BLaER1 (cell line): ENCODE results near the gene INHA.
A peak's percentile ranks its signal among the peaks of the same experiment; 100 is the strongest.

Experiments
- H3K27ac ChIP-seq: shearing (Covaris generic); formaldehyde crosslinking; 2 replicates; pipeline ENCODE4 v1.8.1; 2022
- H3K27me3 ChIP-seq: shearing (Covaris generic); formaldehyde crosslinking; 2 replicates; pipeline ENCODE4 v1.8.1; 2022
- H3K36me3 ChIP-seq: shearing (Covaris generic); formaldehyde crosslinking; 2 replicates; pipeline ENCODE4 v1.8.1; 2022
- H3K4me1 ChIP-seq: shearing (Covaris generic); formaldehyde crosslinking; 2 replicates; pipeline ENCODE4 v1.8.1; 2022
- H3K4me2 ChIP-seq: shearing (Covaris generic); formaldehyde crosslinking; 2 replicates; pipeline ENCODE4 v1.8.1; 2022
- H3K4me3 ChIP-seq: shearing (Covaris generic); formaldehyde crosslinking; 2 replicates; pipeline ENCODE4 v1.8.1; 2022
- H3K9ac ChIP-seq: shearing (Covaris generic); formaldehyde crosslinking; 2 replicates; pipeline ENCODE4 v1.8.1; 2022
- H3K9me3 ChIP-seq: shearing (Covaris generic); formaldehyde crosslinking; 2 replicates; pipeline ENCODE4 v1.8.1; 2022
- H4K20me1 ChIP-seq: shearing (Covaris generic); formaldehyde crosslinking; 2 replicates; pipeline ENCODE4 v1.8.1; 2022
- Cebpa-rat ChIP-seq: shearing (Covaris generic); IDR thresholded peaks from 2 replicates; pipeline ENCODE4 v1.8.1; 2022

Gene INHA

GRCh38 chr2:219572237-219573001, at the start of gene INHA:
INHA (plus strand) TSS chr2:219572310; CDS start chr2:219572375, 65 bp downstream.
- peak within 1 kb of the TSS; percentile 88 for H3K9ac ChIP-seq
- H3K4me3 ChIP-seq = peak within 1 kb of the TSS; percentile 88
- peaks cover 33% of the 10 kb centered on the region for H3K4me1 ChIP-seq
- peak within 1 kb of the TSS; percentile 92 for H3K4me2 ChIP-seq
- H3K9me3 ChIP-seq = no peaks in the 10 kb centered on the region
- peak within 1 kb of the TSS; percentile 89 for H3K27ac ChIP-seq
- H4K20me1 ChIP-seq = peaks cover 32% of the 10 kb centered on the region
- peaks cover 8% of the 10 kb centered on the region for H3K36me3 ChIP-seq
- no peaks in the 10 kb centered on the region for H3K27me3 ChIP-seq
- no peak for TF ChIP-seq Cebpa-rat

GRCh38 chr2:219523031-219523671, 49.0 kb upstream of the INHA start:
- Histone ChIP-seq H3K4me1 (peaks cover 43% of the 10 kb centered on the region), H3K27me3 (peaks cover 73% of the 10 kb centered on the region), H4K20me1 (no peaks in the 10 kb centered on the region; the same call in 1 of the 2 replicates), H3K4me2 (peak overlapping the region; percentile 55), H3K4me3 (no peak overlapping the region), H3K9me3 (no peaks in the 10 kb centered on the region), H3K9ac (no peak overlapping the region), H3K27ac (no peak overlapping the region), H3K36me3 (no peaks in the 10 kb centered on the region)
- no peak for TF ChIP-seq Cebpa-rat

- no peaks in the 10 kb centered on the region for H3K36me3 ChIP-seq
- no peak overlapping the region for H3K9ac ChIP-seq
- H3K4me1 ChIP-seq = peaks cover 39% of the 10 kb centered on the region
- H3K4me3 ChIP-seq = no peak overlapping the region
- no peak overlapping the region for H3K27ac ChIP-seq
- no peak for TF ChIP-seq Cebpa-rat
- H3K27me3 ChIP-seq = peaks cover 89% of the 10 kb centered on the region
- H4K20me1 ChIP-seq = no peaks in the 10 kb centered on the region; the same call in 1 of the 2 replicates
- no peak overlapping the region for H3K4me2 ChIP-seq
- H3K9me3 ChIP-seq = no peaks in the 10 kb centered on the region
These were observed 47.3 kb upstream of the INHA start for GRCh38 chr2:219524817-219525216.

- Histone ChIP-seq H3K9ac (no peak overlapping the region), H3K27ac (no peak overlapping the region), H3K36me3 (no peaks in the 10 kb centered on the region), H4K20me1 (no peaks in the 10 kb centered on the region; the same call in 1 of the 2 replicates), H3K4me3 (no peak overlapping the region), H3K27me3 (peaks cover 91% of the 10 kb centered on the region), H3K9me3 (no peaks in the 10 kb centered on the region), H3K4me1 (peaks cover 38% of the 10 kb centered on the region), H3K4me2 (no peak overlapping the region)
- no peak for TF ChIP-seq Cebpa-rat
These were observed 46.4 kb upstream of the INHA start for GRCh38 chr2:219525533-219526232.

GRCh38 chr2:219526320-219527075, 45.6 kb upstream of the INHA start:
- no peak overlapping the region for H3K27ac ChIP-seq
- H3K4me3 ChIP-seq = no peak overlapping the region
- H3K4me1 ChIP-seq = peaks cover 30% of the 10 kb centered on the region
- H3K9ac ChIP-seq = no peak overlapping the region
- H3K36me3 ChIP-seq = no peaks in the 10 kb centered on the region
- H4K20me1 ChIP-seq = no peaks in the 10 kb centered on the region; the same call in 1 of the 2 replicates
- no peak overlapping the region for H3K4me2 ChIP-seq
- no peak for TF ChIP-seq Cebpa-rat
- H3K27me3 ChIP-seq = peaks cover 85% of the 10 kb centered on the region
- H3K9me3 ChIP-seq = no peaks in the 10 kb centered on the region

GRCh38 chr2:219527076-219527394, 45.1 kb upstream of the INHA start:
- Histone ChIP-seq H3K27ac (no peak overlapping the region), H3K4me1 (peaks cover 25% of the 10 kb centered on the region), H4K20me1 (no peaks in the 10 kb centered on the region), H3K4me3 (no peak overlapping the region), H3K36me3 (no peaks in the 10 kb centered on the region), H3K4me2 (no peak overlapping the region), H3K27me3 (peaks cover 80% of the 10 kb centered on the region), H3K9ac (no peak overlapping the region), H3K9me3 (no peaks in the 10 kb centered on the region)
- no peak for TF ChIP-seq Cebpa-rat

- Histone ChIP-seq H3K4me1 (peaks cover 22% of the 10 kb centered on the region), H3K9me3 (no peaks in the 10 kb centered on the region), H3K4me3 (no peak overlapping the region), H3K9ac (no peak overlapping the region), H3K4me2 (0 out of 2 replicates have a peak overlapping the region, but pooled peaks have one; percentile 2), H4K20me1 (no peaks in the 10 kb centered on the region), H3K27ac (no peak overlapping the region), H3K27me3 (peaks cover 75% of the 10 kb centered on the region), H3K36me3 (no peaks in the 10 kb centered on the region)
- TF ChIP-seq Cebpa-rat = no peak
These were observed 44.6 kb upstream of the INHA start for GRCh38 chr2:219527472-219527871.

- peaks cover 6% of the 10 kb centered on the region for H3K4me1 ChIP-seq
- no peaks in the 10 kb centered on the region for H3K36me3 ChIP-seq
- peak overlapping the region; percentile 69 for H3K4me2 ChIP-seq
- no peak for TF ChIP-seq Cebpa-rat
- no peak overlapping the region for H3K9ac ChIP-seq
- H3K27me3 ChIP-seq = peaks cover 47% of the 10 kb centered on the region
- no peaks in the 10 kb centered on the region for H3K9me3 ChIP-seq
- H3K4me3 ChIP-seq = no peak overlapping the region
- H3K27ac ChIP-seq = no peak overlapping the region
- no peaks in the 10 kb centered on the region for H4K20me1 ChIP-seq
These were observed 41.8 kb upstream of the INHA start for GRCh38 chr2:219530048-219530963.
